GM19468 (cell line): ENCODE data around the gene UST.
"Not testable (repeated sequence)": the region's sequence is repeated elsewhere in the genome, so short reads cannot be mapped to it uniquely, and the experiment has no call there.

ENCODE experiments used
- ATAC-seq: cut with Tn5 transposase; IDR thresholded peaks from one replicate; pipeline ENCODE4 v1.9.1; 2021; ENCODE audit warnings: mild to moderate bottlenecking, moderate library complexity, moderate number of reproducible peaks; ENCODE audit not compliant: unreplicated experiment; ENCODE audit errors: extremely low read depth

UST gene

GRCh38 chr6:149093643-149094042, 346.8 kb downstream of the UST start:
- ATAC-seq = no peak

GRCh38 chr6:149094156-149094555, 347.3 kb downstream of the UST start:
- ATAC-seq = no peak

- no peak for ATAC-seq
These were observed 348.1 kb downstream of the UST start for GRCh38 chr6:149094934-149095351.

GRCh38 chr6:149095842-149096241, 349.0 kb downstream of the UST start:
- ATAC-seq = no peak

GRCh38 chr6:149097794-149098193, 351.0 kb downstream of the UST start:
- no peak for ATAC-seq

- ATAC-seq = no peak
These were observed 352.0 kb downstream of the UST start for GRCh38 chr6:149098700-149099276.

- ATAC-seq = no peak
These were observed 355.5 kb downstream of the UST start for GRCh38 chr6:149102324-149102723.

- ATAC-seq = not testable (repeated sequence)
These were observed 357.1 kb downstream of the UST start for GRCh38 chr6:149103950-149104349.

GRCh38 chr6:149107520-149107919, 360.7 kb downstream of the UST start:
- ATAC-seq = no peak

- no peak for ATAC-seq
These were observed 361.4 kb downstream of the UST start for GRCh38 chr6:149108038-149108748.

- no peak for ATAC-seq
These were observed 361.9 kb downstream of the UST start for GRCh38 chr6:149108749-149109100.

GRCh38 chr6:149109397-149110070, 362.7 kb downstream of the UST start:
- ATAC-seq = no peak

GRCh38 chr6:149111556-149112115, 364.8 kb downstream of the UST start:
- no peak for ATAC-seq

GRCh38 chr6:149112976-149113375, 366.1 kb downstream of the UST start:
- ATAC-seq = no peak

GRCh38 chr6:149114167-149114566, 367.3 kb downstream of the UST start:
- no peak for ATAC-seq

GRCh38 chr6:149118737-149119653, 372.2 kb downstream of the UST start:
- no peak for ATAC-seq

- ATAC-seq = no peak
These were observed 376.3 kb downstream of the UST start for GRCh38 chr6:149122850-149123821.

- no peak for ATAC-seq
These were observed 378.5 kb downstream of the UST start for GRCh38 chr6:149125309-149125708.
